ENCODE measurements around the gene PGLYRP2.

- TF ChIP-seq CTCF (IDR thresholded peaks at IDR 0.05; ENCODE audit: low read length) (no peak), EZH2phosphoT487 (IDR thresholded peaks at IDR 0.05; ENCODE audit: low read length) (no peak)
Measured at GRCh38 chr19:15468675-15469512, 10.4 kb downstream of the PGLYRP2 start.

Measured in MM.1S (cell line).